Loucy (cell line): ENCODE measurements around the gene SMIM17.

ENCODE experiments used
- EZH2phosphoT487 ChIP-seq: fragments of 200-600 bp; IDR thresholded peaks from 2 replicates; pipeline ENCODE4 v1.6.1; 2018; ENCODE audit warnings: antibody characterized with exemption, mild to moderate bottlenecking, moderate library complexity, borderline replicate concordance
- TF ChIP-seq, protein P1 (sequence below): fragments of 200-600 bp; sonication (generic); conservative IDR thresholded peaks from 2 replicates; pipeline ENCODE4 v1.5.1; 2014; ENCODE audit warnings: mild to moderate bottlenecking, antibody characterized with exemption, low read length

DNA sequence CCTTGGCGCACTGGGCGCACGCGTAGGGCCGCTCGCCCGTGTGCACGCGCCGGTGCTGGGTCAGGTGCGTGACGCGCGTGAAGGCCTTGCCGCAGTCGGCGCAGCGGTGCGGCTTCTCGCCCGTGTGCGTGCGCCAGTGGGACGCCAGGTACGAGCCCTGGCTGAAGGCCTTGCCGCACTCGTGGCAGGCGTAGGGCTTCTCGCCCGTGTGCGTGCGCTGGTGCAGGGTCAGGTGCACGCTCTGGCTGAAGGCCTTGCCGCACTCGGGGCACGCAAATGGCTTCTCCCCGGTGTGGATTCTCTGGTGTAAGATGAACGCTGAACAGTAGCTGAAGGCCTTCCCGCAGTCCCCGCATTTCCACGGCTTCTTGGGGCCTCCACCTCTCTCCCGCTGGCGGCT lies 21.6 kb downstream of the SMIM17 start:
- TF ChIP-seq, protein P1, sequence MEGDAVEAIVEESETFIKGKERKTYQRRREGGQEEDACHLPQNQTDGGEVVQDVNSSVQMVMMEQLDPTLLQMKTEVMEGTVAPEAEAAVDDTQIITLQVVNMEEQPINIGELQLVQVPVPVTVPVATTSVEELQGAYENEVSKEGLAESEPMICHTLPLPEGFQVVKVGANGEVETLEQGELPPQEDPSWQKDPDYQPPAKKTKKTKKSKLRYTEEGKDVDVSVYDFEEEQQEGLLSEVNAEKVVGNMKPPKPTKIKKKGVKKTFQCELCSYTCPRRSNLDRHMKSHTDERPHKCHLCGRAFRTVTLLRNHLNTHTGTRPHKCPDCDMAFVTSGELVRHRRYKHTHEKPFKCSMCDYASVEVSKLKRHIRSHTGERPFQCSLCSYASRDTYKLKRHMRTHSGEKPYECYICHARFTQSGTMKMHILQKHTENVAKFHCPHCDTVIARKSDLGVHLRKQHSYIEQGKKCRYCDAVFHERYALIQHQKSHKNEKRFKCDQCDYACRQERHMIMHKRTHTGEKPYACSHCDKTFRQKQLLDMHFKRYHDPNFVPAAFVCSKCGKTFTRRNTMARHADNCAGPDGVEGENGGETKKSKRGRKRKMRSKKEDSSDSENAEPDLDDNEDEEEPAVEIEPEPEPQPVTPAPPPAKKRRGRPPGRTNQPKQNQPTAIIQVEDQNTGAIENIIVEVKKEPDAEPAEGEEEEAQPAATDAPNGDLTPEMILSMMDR, result no peak
- no peak for TF ChIP-seq EZH2phosphoT487
